ENCODE measurements around the gene DCLK2. TPM values are rescaled to one million over a fixed set of nuclear protein-coding genes. Genes with fewer than 3 reads are reported as not detected.

DCLK2 gene
- total RNA-seq, 1 donor from 2014 or later: 0.40 TPM

DNA sequence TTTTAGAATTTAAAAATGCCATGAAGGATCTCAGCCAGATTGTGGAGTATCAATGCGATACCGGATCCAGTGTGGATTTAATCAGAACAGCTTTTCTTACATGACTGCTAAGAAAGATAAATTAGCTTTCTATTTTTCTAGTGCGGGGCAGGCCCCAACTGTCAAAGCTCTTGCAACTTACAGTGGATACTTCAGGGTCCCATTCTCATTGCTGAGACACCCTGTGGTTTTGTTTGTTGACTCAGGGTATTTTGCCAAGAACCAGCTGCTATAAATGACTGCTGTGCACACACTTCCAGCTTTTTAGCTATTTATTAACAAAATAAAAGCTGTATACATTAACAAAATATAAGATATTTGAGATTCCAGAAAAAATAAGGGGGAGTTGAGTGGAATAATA, 166.4 kb downstream of the DCLK2 start:
- ATAC-seq: no peak

- no peak for ATAC-seq
These were observed 168.9 kb downstream of the DCLK2 start for GRCh38 chr4:150247184-150247583.

- ATAC-seq: peak; percentile 46
These were observed 169.9 kb downstream of the DCLK2 start for GRCh38 chr4:150248181-150248580.

- no peak for ATAC-seq
These were observed 172.2 kb downstream of the DCLK2 start for GRCh38 chr4:150250293-150250997.

DNA sequence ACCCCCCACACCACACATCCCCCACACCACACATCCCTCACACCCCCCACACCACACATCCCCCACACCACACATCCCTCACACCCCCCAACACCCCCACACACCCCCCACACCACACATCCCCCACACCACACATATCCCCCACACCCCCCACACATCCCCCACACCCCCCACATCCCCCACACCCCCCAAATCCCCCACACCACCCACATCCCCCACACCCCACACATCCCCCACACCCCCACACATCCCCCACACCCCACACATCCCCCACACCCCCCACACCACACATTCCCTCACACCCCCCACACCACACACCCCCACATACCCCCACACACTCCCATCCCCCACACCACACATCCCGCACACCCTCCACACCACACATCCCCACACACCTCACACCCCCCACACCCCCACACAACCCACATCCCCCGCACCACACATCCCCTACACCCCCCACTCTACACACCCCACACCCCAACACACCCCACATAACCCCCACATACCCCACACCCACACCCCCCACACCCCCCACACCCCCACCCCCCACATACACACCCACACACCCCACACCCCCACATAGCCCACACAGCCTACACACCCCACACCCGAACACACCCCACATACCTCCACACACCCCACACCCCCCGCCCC, 172.9 kb downstream of the DCLK2 start:
- ATAC-seq: no peak

- ATAC-seq: no peak
These were observed 173.5 kb downstream of the DCLK2 start for GRCh38 chr4:150251752-150252190.

- no peak for ATAC-seq
These were observed 174.1 kb downstream of the DCLK2 start for GRCh38 chr4:150252306-150252705.

- ATAC-seq: no peak
These were observed 174.5 kb downstream of the DCLK2 start for GRCh38 chr4:150252741-150253140.

- ATAC-seq: no peak
These were observed 175.2 kb downstream of the DCLK2 start for GRCh38 chr4:150253416-150253815.

DNA sequence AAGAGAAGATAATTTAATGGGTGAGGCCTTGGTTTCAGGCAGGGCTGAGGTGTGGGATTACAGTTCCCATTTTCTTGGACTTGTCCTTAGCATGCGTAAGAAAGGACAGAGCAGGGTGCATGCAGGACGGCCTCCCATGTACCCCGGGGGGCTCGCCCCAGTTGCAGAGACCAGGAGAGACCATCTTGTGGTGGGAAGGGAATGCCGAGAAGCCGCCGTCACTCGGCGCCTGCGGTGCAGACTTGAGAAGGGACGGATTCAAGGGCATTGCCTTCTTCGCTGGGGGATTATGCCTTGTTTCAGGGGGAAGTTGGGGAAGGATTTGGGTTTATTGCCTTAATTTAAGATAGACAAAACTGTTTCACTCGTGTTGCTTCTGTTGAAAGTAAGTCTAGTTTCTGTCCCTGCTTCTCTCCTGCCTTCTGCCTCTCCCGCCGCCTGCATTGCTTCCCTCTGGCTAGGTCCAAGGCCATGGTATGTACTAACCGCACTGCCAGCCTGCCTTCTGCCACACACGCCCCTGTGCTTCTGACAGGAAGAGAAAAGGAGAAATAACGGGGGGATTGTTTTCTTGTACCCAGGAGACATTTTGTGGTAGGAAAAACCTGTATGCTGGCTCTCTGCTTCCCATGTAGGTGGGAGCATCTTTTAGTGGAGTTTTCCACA, 175.9 kb downstream of the DCLK2 start:
- ATAC-seq: no peak

DNA sequence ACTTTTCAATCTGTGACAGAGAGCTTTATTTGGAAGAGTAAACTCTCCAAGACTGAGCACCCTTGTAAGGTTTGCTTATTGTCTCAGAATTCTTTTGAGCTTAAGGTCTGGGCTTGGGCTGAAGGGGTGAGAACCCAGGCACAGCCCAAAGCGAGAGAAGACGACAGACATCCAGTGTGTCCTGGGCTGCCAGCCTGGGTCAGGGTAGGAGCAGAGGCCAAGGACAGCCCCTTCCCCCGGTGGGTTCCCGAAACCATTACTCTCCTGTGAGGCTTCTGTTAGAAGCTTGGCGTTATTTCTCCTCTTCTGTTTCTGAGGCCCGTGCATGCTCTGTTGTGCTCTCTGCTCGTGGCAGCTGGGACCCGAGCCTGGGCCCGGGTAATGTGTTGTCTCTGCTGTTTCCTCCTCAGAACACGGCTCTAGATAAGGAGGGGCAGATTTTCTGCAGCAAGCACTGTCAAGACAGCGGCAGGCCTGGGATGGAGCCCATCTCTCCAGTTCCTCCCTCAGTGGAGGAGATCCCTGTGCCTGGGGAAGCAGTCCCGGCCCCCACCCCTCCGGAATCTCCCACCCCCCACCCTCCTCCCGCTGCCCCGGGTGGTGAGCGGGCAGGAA, 177.5 kb downstream of the DCLK2 start:
- no peak for ATAC-seq

DNA sequence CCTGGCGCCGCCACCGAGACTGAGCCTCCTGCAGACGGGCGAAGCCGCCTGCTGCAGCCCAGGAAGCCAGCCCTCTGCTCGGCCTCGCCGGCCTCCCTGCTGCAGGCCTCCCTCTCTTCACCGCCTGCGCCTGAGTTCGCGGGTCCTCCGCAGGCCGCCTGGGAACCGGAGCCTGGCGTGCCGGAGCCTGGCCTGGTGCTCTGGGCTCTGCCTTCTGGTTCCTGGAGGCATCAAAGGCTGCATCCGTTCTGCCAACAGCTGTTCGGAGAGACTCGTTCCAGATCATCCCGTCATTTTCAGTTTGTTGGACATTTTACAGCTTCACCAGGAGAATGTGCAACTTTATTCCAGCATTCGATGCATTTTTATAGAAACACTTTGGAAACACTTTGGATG, 178.0 kb downstream of the DCLK2 start:
- no peak for ATAC-seq

GRCh38 chr4:150256841-150257730, 178.8 kb downstream of the DCLK2 start:
- peak; percentile 86 for ATAC-seq

GRCh38 chr4:150258569-150258968, 180.3 kb downstream of the DCLK2 start:
- ATAC-seq: peak; percentile 6

GRCh38 chr4:150259861-150260567, 181.8 kb downstream of the DCLK2 start:
- no peak for ATAC-seq

DNA sequence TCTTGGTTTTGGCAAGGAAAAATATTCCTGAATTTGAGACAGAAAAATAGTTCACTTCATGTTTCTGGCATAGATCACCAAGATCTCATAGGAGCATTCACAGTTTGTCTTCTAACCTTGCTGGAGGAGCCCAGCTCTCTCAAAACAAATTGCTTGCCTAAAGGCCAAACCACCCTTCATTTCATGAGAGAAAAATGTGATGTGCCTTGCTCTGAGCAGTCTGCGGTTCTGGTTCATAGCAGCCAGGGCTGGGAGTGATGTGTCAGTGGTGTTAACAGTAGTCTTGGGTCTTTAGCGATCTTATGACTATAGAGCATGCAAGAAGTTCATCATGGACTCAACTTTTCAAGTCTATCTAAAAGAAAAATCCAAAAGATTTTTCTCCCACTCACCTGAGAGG, 183.3 kb downstream of the DCLK2 start:
- no peak for ATAC-seq

GRCh38 chr4:150262611-150263010, 184.4 kb downstream of the DCLK2 start:
- peak; percentile 31 for ATAC-seq

GRCh38 chr4:150264595-150265161, 186.4 kb downstream of the DCLK2 start:
- ATAC-seq: no peak

- ATAC-seq: no peak
These were observed 187.6 kb downstream of the DCLK2 start for GRCh38 chr4:150265806-150266205.

DNA sequence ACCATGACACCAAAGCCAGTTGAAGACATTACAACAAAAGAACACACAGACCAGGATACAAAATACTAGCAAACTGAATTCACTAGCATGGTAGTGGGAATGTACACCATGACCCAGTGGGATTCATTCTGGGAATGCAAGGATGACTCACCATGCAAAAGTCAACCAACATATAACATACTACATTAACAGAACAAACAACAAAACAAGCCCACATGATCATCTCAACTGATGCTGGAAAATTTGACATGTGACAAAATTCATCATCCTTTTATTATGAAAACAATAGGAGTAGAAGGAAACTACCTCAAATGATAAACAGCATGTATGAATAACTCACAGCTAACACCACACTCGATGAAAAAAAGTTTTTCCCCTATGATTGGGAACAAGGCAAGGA, 190.2 kb downstream of the DCLK2 start:
- no peak for ATAC-seq

- no peak for ATAC-seq
These were observed 200.0 kb downstream of the DCLK2 start for GRCh38 chr4:150278206-150278605.
